Neutrophil (primary cell): ENCODE data around the gene ARSH.
"Not testable (repeated sequence)": the region's sequence is repeated elsewhere in the genome, so short reads cannot be mapped to it uniquely, and the experiment has no call there.

Experiments used
- H3K27ac ChIP-seq: fragments of 200-600 bp; sonication (generic); 2 replicates; pipeline ENCODE4 v1.5.1; 2016; ENCODE audit warnings: mild to moderate bottlenecking, moderate library complexity
- H3K27me3 ChIP-seq: fragments of 200-600 bp; sonication (generic); 2 replicates; pipeline ENCODE4 v1.6.0; 2016; ENCODE audit warnings: mild to moderate bottlenecking
- H3K36me3 ChIP-seq: fragments of 200-600 bp; sonication (generic); 2 replicates; pipeline ENCODE4 v1.5.1; 2017
- H3K4me1 ChIP-seq, 2 experiments: fragments of 200-600 bp in 1 of 2; sonication (generic) in 1 of 2; 1 replicate in 1 of 2; 2 replicates in 1 of 2; pipeline versions ENCODE4 v1.5.1 to v1.6.1; 2013 to 2016; ENCODE audit warnings: low read depth in 1 of 2, low read length in 1 of 2, mild to moderate bottlenecking in 1 of 2, moderate library complexity in 1 of 2; ENCODE audit not compliant: control insufficient read depth in 1 of 2, insufficient read depth in 1 of 2
- H3K4me3 ChIP-seq, 2 experiments: fragments of 200-600 bp in 1 of 2; sonication (generic) in 1 of 2; 1 replicate in 1 of 2; 2 replicates in 1 of 2; pipeline ENCODE4 v1.5.1; 2013 to 2016; ENCODE audit warnings: low read depth in 1 of 2, low read length in 1 of 2, mild to moderate bottlenecking in 1 of 2, moderate library complexity in 1 of 2
- H3K9me3 ChIP-seq: fragments of 200-600 bp; sonication (generic); 2 replicates; pipeline ENCODE4 v1.5.1; 2016
- CTCF ChIP-seq: fragments of 200-600 bp; sonication (generic); IDR thresholded peaks from 2 replicates; pipeline ENCODE4 v1.5.1; 2016; ENCODE audit warnings: antibody characterized with exemption

The ARSH gene

GRCh38 chrX:3044196-3044595, 37.9 kb downstream of the ARSH start:
- Histone ChIP-seq H3K9me3 (no peaks in the 10 kb centered on the region), H3K27ac (no peak overlapping the region), H3K4me1 (no peaks in the 10 kb centered on the region), H3K27me3 (no peaks in the 10 kb centered on the region), H3K36me3 (no peaks in the 10 kb centered on the region), H3K4me3 (no peak overlapping the region)
- no peak for TF ChIP-seq CTCF

- no peak for TF ChIP-seq CTCF
- Histone ChIP-seq H3K4me1 (no peaks in the 10 kb centered on the region), H3K27me3 (no peaks in the 10 kb centered on the region), H3K36me3 (no peaks in the 10 kb centered on the region), H3K27ac (no peak overlapping the region), H3K4me3 (no peak overlapping the region), H3K9me3 (no peaks in the 10 kb centered on the region)
Observed at GRCh38 chrX:3044671-3045070, 38.3 kb downstream of the ARSH start.

GRCh38 chrX:3046253-3047240, 40.2 kb downstream of the ARSH start:
- no peaks in the 10 kb centered on the region for H3K4me1 ChIP-seq
- no peaks in the 10 kb centered on the region for H3K27me3 ChIP-seq
- H3K9me3 ChIP-seq, result no peaks in the 10 kb centered on the region
- no peaks in the 10 kb centered on the region for H3K36me3 ChIP-seq
- no peak overlapping the region for H3K27ac ChIP-seq
- TF ChIP-seq CTCF, result no peak
- H3K4me3 ChIP-seq, result no peak overlapping the region

- not testable (repeated sequence) for H3K4me1 ChIP-seq, H3K9me3 ChIP-seq, H3K27ac ChIP-seq, H3K4me3 ChIP-seq, H3K27me3 ChIP-seq, H3K36me3 ChIP-seq
Observed at GRCh38 chrX:3050523-3051175, 44.3 kb downstream of the ARSH start.

- Histone ChIP-seq H3K9me3 (no peaks in the 10 kb centered on the region), H3K4me3 (no peak overlapping the region), H3K36me3 (no peaks in the 10 kb centered on the region), H3K4me1 (no peaks in the 10 kb centered on the region), H3K27me3 (no peaks in the 10 kb centered on the region), H3K27ac (no peak overlapping the region)
- no peak for TF ChIP-seq CTCF
Observed at GRCh38 chrX:3052860-3053259, 46.5 kb downstream of the ARSH start.

- Histone ChIP-seq H3K4me1 (no peaks in the 10 kb centered on the region), H3K9me3 (no peaks in the 10 kb centered on the region), H3K27ac (no peak overlapping the region), H3K27me3 (no peaks in the 10 kb centered on the region), H3K36me3 (no peaks in the 10 kb centered on the region), H3K4me3 (no peak overlapping the region)
- TF ChIP-seq CTCF, result no peak
Observed at GRCh38 chrX:3066555-3066954, 60.2 kb downstream of the ARSH start.
